Measurements from ENCODE around the gene TSPAN15.

Gene TSPAN15

DNA sequence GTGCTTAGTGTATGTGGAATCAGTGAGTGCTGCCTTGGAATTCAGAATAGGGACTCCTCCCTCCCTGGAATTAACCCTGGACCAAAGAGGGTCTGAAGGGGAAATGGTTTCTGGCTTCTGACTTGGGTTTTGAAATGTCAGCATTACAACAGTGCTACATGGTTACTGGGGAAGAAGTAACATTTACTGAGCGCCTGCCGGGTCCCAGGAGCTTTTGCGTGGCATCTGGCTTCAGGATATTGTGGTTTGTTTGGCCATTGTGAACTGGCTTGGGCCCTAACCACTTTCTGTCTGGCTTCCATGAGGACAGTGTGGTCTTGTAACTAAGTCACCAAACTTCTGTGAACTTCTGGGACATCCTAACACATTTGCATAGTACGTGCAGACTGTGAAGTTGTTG lies 21.3 kb downstream of the TSPAN15 start:
- TF ChIP-seq, protein P1, sequence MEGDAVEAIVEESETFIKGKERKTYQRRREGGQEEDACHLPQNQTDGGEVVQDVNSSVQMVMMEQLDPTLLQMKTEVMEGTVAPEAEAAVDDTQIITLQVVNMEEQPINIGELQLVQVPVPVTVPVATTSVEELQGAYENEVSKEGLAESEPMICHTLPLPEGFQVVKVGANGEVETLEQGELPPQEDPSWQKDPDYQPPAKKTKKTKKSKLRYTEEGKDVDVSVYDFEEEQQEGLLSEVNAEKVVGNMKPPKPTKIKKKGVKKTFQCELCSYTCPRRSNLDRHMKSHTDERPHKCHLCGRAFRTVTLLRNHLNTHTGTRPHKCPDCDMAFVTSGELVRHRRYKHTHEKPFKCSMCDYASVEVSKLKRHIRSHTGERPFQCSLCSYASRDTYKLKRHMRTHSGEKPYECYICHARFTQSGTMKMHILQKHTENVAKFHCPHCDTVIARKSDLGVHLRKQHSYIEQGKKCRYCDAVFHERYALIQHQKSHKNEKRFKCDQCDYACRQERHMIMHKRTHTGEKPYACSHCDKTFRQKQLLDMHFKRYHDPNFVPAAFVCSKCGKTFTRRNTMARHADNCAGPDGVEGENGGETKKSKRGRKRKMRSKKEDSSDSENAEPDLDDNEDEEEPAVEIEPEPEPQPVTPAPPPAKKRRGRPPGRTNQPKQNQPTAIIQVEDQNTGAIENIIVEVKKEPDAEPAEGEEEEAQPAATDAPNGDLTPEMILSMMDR (IDR thresholded peaks at IDR 0.05), result no peak
- no peak for TF ChIP-seq ZFX (IDR thresholded peaks at IDR 0.05; ENCODE audit: borderline replicate concordance)
- no peak overlapping the region for H3K27ac ChIP-seq

DNA sequence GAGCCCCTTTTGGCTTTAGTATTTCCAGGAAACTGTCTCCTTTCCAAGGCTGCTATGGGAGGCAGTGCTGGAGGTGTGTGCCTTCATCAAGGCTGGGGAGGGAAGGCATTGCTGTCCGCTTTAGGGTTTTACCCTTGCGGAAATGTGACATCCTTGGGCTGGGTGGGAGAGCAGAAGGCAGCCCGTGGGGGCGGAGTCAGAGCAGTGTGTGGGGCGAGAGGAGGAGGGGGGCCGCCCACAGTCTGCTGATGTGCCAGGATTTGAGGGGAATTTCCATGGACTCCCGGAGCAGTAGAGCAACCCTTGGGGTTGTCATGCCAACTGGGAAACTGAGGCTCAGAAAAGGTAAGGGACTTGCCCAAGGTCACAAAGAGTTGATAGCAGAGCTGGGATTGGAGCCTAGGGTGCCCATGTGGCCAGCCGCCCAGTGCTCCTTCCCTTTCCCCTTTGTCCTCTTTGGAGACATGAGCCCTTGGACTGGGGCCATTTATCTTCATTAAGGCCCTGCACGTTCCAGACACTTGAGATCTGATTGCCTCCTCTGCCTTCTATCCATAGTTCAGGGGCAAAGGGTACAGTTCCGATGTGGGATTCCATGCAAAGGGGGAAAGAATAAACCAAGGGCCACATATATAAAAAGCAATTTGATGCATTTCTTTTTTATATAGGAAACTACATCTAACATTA lies 22.2 kb downstream of the TSPAN15 start:
- H3K27ac ChIP-seq, result no peak overlapping the region
- TF ChIP-seq, protein P1 (IDR thresholded peaks at IDR 0.05), result no peak
- no peak for TF ChIP-seq ZFX (IDR thresholded peaks at IDR 0.05; ENCODE audit: borderline replicate concordance)

DNA sequence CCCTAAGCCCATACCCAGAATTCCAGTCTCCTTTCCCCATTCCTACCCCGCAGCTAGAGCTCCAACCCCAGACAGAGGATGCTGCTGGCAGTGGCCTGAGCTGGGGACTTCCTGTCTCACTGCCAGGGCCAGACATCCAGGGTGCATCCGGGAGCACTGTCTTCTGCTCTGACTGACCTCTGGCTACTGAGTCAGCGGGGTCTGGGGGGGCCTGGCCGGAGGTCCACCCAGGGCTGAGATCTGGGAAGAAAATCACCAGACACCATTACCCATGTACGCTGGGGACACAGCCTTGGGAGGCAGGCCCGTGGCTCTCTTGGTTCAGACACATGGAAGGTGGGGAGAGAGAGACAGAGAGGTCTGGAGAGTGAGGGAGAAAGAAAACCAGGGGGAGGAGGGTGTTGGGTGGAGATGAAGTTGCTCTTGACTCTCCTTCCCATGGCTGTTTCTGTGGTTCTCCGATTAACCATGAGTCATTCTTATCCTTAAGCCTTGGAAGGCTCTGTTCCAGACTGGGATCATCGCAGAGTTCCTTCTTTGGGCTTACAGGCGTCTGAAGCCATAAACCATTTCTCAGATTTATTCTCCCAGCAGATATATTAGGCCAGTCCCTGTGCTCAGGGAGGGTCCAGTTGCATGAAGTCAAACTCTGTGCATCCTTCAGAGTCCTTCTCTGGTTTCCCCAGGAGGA lies 23.6 kb downstream of the TSPAN15 start:
- H3K27ac ChIP-seq, result no peak overlapping the region
- no peak for TF ChIP-seq ZFX (IDR thresholded peaks at IDR 0.05; ENCODE audit: borderline replicate concordance)
- TF ChIP-seq, protein P1 (IDR thresholded peaks at IDR 0.05), result no peak

DNA sequence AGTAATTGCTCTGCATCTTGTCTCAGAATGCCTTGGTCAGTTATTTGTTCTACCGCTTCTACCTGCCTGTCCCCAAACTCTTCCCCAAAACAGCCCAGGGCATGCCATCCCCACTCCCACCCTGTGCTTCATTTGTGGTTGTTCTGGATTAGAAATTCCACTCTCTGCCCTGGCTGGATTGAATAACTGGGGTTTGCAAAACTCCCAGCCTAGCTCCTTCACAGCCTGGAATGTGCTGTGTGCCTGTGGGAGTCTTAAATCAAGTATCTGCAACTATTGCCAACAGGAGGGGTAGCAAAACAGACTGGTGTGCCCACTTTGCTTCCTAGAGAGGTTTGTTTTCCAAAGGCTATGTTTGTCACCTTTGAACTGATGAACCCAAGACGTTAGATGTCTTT lies 24.2 kb downstream of the TSPAN15 start:
- no peak overlapping the region for H3K27ac ChIP-seq
- no peak for TF ChIP-seq ZFX (IDR thresholded peaks at IDR 0.05; ENCODE audit: borderline replicate concordance)
- TF ChIP-seq, protein P1 (IDR thresholded peaks at IDR 0.05), result no peak

DNA sequence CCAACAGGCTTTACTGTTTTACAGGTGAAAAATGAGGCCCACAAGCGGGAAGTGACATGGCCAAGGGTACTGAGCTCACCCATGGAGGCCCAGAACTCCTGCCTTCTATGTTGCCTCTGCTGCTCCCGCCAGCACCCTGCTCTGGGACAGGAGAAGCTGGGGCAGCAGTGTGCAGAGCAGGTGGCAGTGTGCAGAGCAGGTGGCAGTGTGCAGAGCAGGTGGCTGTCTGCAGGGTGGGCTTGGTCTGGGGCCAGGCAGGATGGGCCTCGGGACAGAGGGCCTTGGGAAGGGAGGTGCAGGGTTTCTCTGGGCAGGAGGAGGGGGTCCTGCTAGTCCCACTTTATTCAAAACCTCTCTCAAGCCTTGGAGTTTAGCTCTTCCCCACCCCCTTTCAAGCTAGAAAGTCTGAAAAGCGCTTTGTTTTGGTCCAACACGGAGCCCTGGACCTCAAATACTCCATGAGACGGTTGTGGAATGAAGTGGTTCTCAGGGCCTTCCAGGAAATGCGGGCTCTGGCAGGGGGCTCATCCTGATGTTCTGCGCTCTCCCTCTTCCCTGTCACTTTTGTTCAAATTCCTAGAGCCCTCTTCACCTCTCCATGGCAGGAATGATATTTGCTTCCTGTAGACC lies 26.8 kb downstream of the TSPAN15 start:
- no peak overlapping the region for H3K27ac ChIP-seq
- TF ChIP-seq, protein P1 (IDR thresholded peaks at IDR 0.05), result no peak
- TF ChIP-seq ZFX (IDR thresholded peaks at IDR 0.05; ENCODE audit: borderline replicate concordance), result no peak

DNA sequence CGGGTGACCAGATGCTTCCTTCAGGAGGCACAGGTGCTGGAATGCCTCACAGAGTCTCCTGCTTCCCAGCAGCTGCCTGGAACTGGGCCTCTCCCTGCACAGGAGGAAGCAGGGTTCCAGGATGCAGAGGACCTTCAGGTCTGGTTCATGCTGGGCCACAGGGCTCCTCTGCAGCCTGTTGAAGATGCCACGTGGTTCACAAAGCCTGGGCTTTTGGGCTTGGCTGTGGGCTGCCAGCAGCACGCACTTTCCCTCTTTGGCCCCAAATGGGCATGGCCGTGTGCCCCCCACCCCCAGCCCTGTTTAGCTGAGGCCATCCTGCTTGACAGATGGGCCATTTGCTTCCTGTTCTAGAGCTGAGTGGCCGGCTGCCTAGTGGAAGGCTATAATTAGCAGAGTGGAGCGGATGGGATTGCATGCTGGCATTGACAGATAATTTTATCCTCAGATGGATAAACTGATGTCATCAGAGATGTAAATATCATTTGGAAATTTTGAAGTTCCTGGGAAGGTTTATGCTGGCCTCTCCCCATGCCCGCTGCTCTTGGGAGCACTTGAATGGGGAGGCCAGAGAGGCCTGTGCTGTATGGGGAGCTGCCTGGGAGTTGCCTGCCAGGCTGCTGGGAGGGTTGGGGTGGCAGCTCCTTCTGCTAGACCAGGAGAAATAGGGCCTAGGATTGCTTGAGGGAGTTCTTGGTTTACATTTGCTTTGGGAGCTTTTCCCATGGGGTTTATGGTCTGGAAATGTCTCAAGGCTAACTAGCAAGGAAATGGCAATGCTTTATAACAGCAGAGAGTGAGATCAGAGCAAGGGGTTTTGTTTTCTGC lies 28.2 kb downstream of the TSPAN15 start:
- no peak for TF ChIP-seq ZFX (IDR thresholded peaks at IDR 0.05; ENCODE audit: borderline replicate concordance)
- TF ChIP-seq, protein P1 (IDR thresholded peaks at IDR 0.05), result no peak
- H3K27ac ChIP-seq, result no peak overlapping the region

Measured in 22Rv1 (cell line).